Measurements from ENCODE around the gene MDH1. TPM values are rescaled to one million over a fixed set of nuclear protein-coding genes. Genes with fewer than 3 reads are reported as not detected.
"Not testable (repeated sequence)": the region's sequence is repeated elsewhere in the genome, so short reads cannot be mapped to it uniquely, and the experiment has no call there.

MDH1 gene
- polyA plus RNA-seq, 1 donor from 2014 or later: 511 TPM

- no peak overlapping the region for H3K4me3 ChIP-seq (ENCODE audit: low read length)
- no peak for TF ChIP-seq REST (IDR thresholded peaks at IDR 0.05; ENCODE audit: borderline replicate concordance)
- no peak for TF ChIP-seq EZH2 (IDR thresholded peaks at IDR 0.05; ENCODE audit: borderline replicate concordance, insufficient read depth, low read length, poor library complexity, severe bottlenecking)
- TF ChIP-seq POLR2AphosphoS5 (IDR thresholded peaks at IDR 0.05): no peak
- no peak for TF ChIP-seq TAF1 (IDR thresholded peaks at IDR 0.05; ENCODE audit: low read depth)
- TF ChIP-seq RAD21 (conservative IDR thresholded peaks at IDR 0.05): no peak
- TF ChIP-seq EP300 (conservative IDR thresholded peaks at IDR 0.05; ENCODE audit: poor library complexity, severe bottlenecking): no peak
- no peak for TF ChIP-seq CTCF (IDR thresholded peaks at IDR 0.05; ENCODE audit: poor library complexity, severe bottlenecking)
- TF ChIP-seq MXI1 (conservative IDR thresholded peaks at IDR 0.05; ENCODE audit: poor library complexity, severe bottlenecking): no peak
- no peak for TF ChIP-seq SMC3 (conservative IDR thresholded peaks at IDR 0.05; ENCODE audit: poor library complexity)
- no peaks in the 10 kb centered on the region for H4K20me1 ChIP-seq (ENCODE audit: insufficient read depth)
- H3K27ac ChIP-seq (ENCODE audit: low read length): no peak overlapping the region
- H2AFZ ChIP-seq (ENCODE audit: low read depth, low read length): no peak overlapping the region
- peaks cover 11% of the 10 kb centered on the region for H3K36me3 ChIP-seq (ENCODE audit: insufficient read depth, low read length)
- H3K27me3 ChIP-seq (ENCODE audit: insufficient read depth, low read depth, low read length): no peaks in the 10 kb centered on the region
- H3K9me2 ChIP-seq (ENCODE audit: insufficient read depth, low read length): no peaks in the 10 kb centered on the region
- no peaks in the 10 kb centered on the region for H3K9me3 ChIP-seq (ENCODE audit: low read length)
- no peak overlapping the region for H3K4me2 ChIP-seq (ENCODE audit: low read length)
- H3K9ac ChIP-seq (ENCODE audit: low read length): no peak overlapping the region
- no peaks in the 10 kb centered on the region for H3F3A ChIP-seq (ENCODE audit: insufficient read depth, low read length, poor library complexity, severe bottlenecking)
- H3K79me2 ChIP-seq (replicated peaks; ENCODE audit: insufficient read depth, low read length): no peaks in the 10 kb centered on the region
Observed at GRCh38 chr2:63600881-63601460, 12.2 kb downstream of the MDH1 start.

- Histone ChIP-seq H3K79me2 (replicated peaks; ENCODE audit: insufficient read depth, low read length) (no peaks in the 10 kb centered on the region), H3F3A (ENCODE audit: insufficient read depth, low read length, poor library complexity, severe bottlenecking) (no peaks in the 10 kb centered on the region), H3K9ac (ENCODE audit: low read length) (no peak overlapping the region), H3K9me3 (ENCODE audit: low read length) (no peaks in the 10 kb centered on the region), H3K4me2 (ENCODE audit: low read length) (no peak overlapping the region), H3K36me3 (ENCODE audit: insufficient read depth, low read length) (peaks cover 11% of the 10 kb centered on the region), H4K20me1 (ENCODE audit: insufficient read depth) (no peaks in the 10 kb centered on the region), H3K27me3 (ENCODE audit: insufficient read depth, low read depth, low read length) (no peaks in the 10 kb centered on the region), H3K9me2 (ENCODE audit: insufficient read depth, low read length) (no peaks in the 10 kb centered on the region), H2AFZ (ENCODE audit: low read depth, low read length) (no peak overlapping the region), H3K27ac (ENCODE audit: low read length) (no peak overlapping the region), H3K4me3 (ENCODE audit: low read length) (no peak overlapping the region)
- TF ChIP-seq EP300 (conservative IDR thresholded peaks at IDR 0.05; ENCODE audit: poor library complexity, severe bottlenecking) (no peak), EZH2 (IDR thresholded peaks at IDR 0.05; ENCODE audit: borderline replicate concordance, insufficient read depth, low read length, poor library complexity, severe bottlenecking) (no peak), SMC3 (conservative IDR thresholded peaks at IDR 0.05; ENCODE audit: poor library complexity) (no peak), MXI1 (conservative IDR thresholded peaks at IDR 0.05; ENCODE audit: poor library complexity, severe bottlenecking) (no peak), CTCF (IDR thresholded peaks at IDR 0.05; ENCODE audit: poor library complexity, severe bottlenecking) (no peak), REST (IDR thresholded peaks at IDR 0.05; ENCODE audit: borderline replicate concordance) (no peak), TAF1 (IDR thresholded peaks at IDR 0.05; ENCODE audit: low read depth) (no peak), RAD21 (conservative IDR thresholded peaks at IDR 0.05) (no peak)
Observed at GRCh38 chr2:63604666-63605065, 15.9 kb downstream of the MDH1 start.

- not testable (repeated sequence) for H3K4me3 ChIP-seq (ENCODE audit: low read length); H3K9ac ChIP-seq (ENCODE audit: low read length); H3K79me2 ChIP-seq (replicated peaks; ENCODE audit: insufficient read depth, low read length)
Observed at GRCh38 chr2:63608865-63609264, 20.1 kb downstream of the MDH1 start.

More at GRCh38 chr2:63608865-63609264, 20.1 kb downstream of the MDH1 start:
- not testable (repeated sequence) for H3K9me2 ChIP-seq (ENCODE audit: insufficient read depth, low read length); H3F3A ChIP-seq (ENCODE audit: insufficient read depth, low read length, poor library complexity, severe bottlenecking); H2AFZ ChIP-seq (ENCODE audit: low read depth, low read length); H3K27ac ChIP-seq (ENCODE audit: low read length); H4K20me1 ChIP-seq (ENCODE audit: insufficient read depth); H3K27me3 ChIP-seq (ENCODE audit: insufficient read depth, low read depth, low read length); H3K9me3 ChIP-seq (ENCODE audit: low read length); H3K4me2 ChIP-seq (ENCODE audit: low read length)
- peaks cover 11% of the 10 kb centered on the region for H3K36me3 ChIP-seq (ENCODE audit: insufficient read depth, low read length)
